Esophagus muscularis mucosa (tissue), 4 donors: ENCODE measurements around the gene KRTAP9-2. TPM values are rescaled to one million over a fixed set of nuclear protein-coding genes. Genes with fewer than 3 reads are reported as not detected.
"Not testable (repeated sequence)": the region's sequence is repeated elsewhere in the genome, so short reads cannot be mapped to it uniquely, and the experiment has no call there.

Source experiments
- DNase-seq: peaks from one replicate; pipeline ENCODE4 v3.0.0-alpha.2; 2017; ENCODE audit errors: extremely low spot score
- H3K27ac ChIP-seq, 4 donors: fragments of 200-600 bp; sonication (generic); replicated peaks in 1 of 4; 1 replicate in 3 of 4; 2 replicates in 1 of 4; pipeline ENCODE4 v1.5.1; 2016 to 2019; ENCODE audit warnings: mild to moderate bottlenecking in 1 of 4
- H3K27me3 ChIP-seq, 4 donors: fragments of 200-600 bp; sonication (generic); one replicate each; pipeline versions ENCODE4 v1.5.1 to v1.6.0; 2016 to 2019
- H3K36me3 ChIP-seq, 4 donors: fragments of 200-600 bp; sonication (generic); one replicate each; pipeline ENCODE4 v1.5.1; 2016 to 2019
- H3K4me1 ChIP-seq, 4 donors: fragments of 200-600 bp; sonication (generic); one replicate each; pipeline ENCODE4 v1.5.1; 2016 to 2019
- H3K4me3 ChIP-seq, 4 donors: fragments of 200-600 bp; sonication (generic); 1 replicate in 2 of 4; 2 replicates in 2 of 4; pipeline ENCODE4 v1.5.1; 2016 to 2019; ENCODE audit warnings: mild to moderate bottlenecking in 4 of 4, moderate library complexity in 1 of 4
- H3K9me3 ChIP-seq, 4 donors: fragments of 200-600 bp; sonication (generic); 1 replicate in 3 of 4; 2 replicates in 1 of 4; pipeline ENCODE4 v1.5.1; 2016 to 2019
- EP300 ChIP-seq: sonication (generic); formaldehyde crosslinking; IDR thresholded peaks from one replicate; pipeline ENCODE4 v1.6.1; 2017; ENCODE audit warnings: antibody characterized with exemption
- POLR2A ChIP-seq: fragments of 450-650 bp; IDR thresholded peaks from one replicate; pipeline ENCODE4 v1.6.1; 2017; ENCODE audit warnings: antibody characterized with exemption, moderate library complexity, mild to moderate bottlenecking, low read depth
- POLR2AphosphoS5 ChIP-seq, 2 donors: sonication (generic); formaldehyde crosslinking; IDR thresholded peaks; one replicate each; pipeline ENCODE4 v1.6.1; 2017; ENCODE audit warnings: antibody characterized with exemption in 2 of 2
- WGBS: methylation state at CpG from one replicate; pipeline ENCODE4 v1.1.5; 2018; 5-methylcytosine and 5-hydroxymethylcytosine counted together
- intact Hi-C: fragments of 100-400 bp; cut with DNase I; formaldehyde crosslinking; loops from one replicate; pipeline ENCODE4 v1.15.1; 2023
- total RNA-seq, 4 donors: library from RNA; depleted of rRNA; stranded (reverse); fragments of >200 nt; gene quantifications; one replicate each; pipeline versions ENCODE4 v1.1.0 to v1.2.1, GENCODE V29; 2016
- TF ChIP-seq, protein P1 (sequence below), 3 experiments: fragments of 200-600 bp in 2 of 3; fragments of 450-650 bp in 1 of 3; sonication (generic) in 2 of 3; IDR thresholded peaks; one replicate each; pipeline ENCODE4 v1.5.1; 2017 to 2019; ENCODE audit warnings: antibody characterized with exemption in 3 of 3, mild to moderate bottlenecking in 2 of 3, moderate library complexity in 1 of 3

KRTAP9-2 gene
- total RNA-seq, 4 donors from 2014 or later = not detected

DNA sequence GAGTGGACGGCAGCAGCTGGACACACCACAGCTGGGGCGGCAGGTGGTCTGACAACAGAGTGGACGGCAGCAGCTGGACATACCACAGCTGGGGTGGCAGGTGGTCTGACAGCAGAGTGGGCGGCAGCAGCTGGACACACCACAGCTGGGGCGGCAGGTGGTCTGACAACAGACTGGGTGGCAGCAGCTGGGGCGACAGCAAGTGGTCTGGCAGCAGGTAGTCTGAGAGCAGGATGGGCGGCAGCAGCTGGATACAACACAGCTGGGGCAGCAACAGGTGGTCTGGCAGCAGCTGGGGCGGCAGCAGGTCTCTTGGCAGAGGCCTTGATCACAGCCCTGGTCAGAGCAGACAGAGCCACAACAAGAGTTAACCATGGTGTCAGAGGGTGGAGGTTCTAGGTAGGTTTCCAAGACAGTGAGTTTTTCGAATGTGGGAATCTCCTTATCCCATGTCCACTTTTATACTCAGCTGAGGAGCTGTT, 41.9 kb upstream of the KRTAP9-2 start, which contains the start of gene KRTAP4-1:
Gene KRTAP4-1 (minus strand): TSS at position 432 of the 482 bp plus-strand sequence. CDS start 57 bp downstream, at position 375.
- 57% methylated on average over 7 of the region's 9 CpGs for WGBS

DNA sequence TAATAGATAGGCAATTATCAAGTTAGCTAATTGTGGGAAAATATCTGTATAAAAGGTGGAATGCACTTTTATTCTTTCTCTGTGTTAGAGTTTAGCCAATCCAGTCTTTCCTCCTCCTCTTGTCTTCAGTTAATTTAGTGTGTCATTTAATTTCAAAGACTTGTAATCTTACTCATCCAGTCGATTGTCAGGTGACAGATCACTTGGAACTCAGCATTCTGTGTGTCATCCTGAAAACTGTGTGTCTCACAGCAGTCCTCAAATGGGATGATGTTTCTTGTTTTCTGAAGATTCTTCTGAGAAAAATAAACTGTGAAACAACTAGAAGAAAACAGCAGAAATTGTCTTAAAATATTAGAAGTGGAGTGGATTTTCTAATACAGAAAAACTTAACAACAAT, 41.4 kb upstream of the KRTAP9-2 start:
- Histone ChIP-seq H3K27ac (no peak overlapping the region), H3K9me3 (no peaks in the 10 kb centered on the region), H3K4me3 (no peak overlapping the region), H3K27me3 (peaks cover 0 to 20% (median 0%) of the 10 kb centered on the region in 4 donors), H3K4me1 (no peaks in the 10 kb centered on the region), H3K36me3 (no peaks in the 10 kb centered on the region)
- intact Hi-C loops = no loop called here
- no peak for DNase-seq
- WGBS = 54% methylated on average over 1 of the region's 1 CpG
- TF ChIP-seq EP300 (no peak), POLR2AphosphoS5 (IDR thresholded peaks at IDR 0.05) (no peak), POLR2A (no peak)
- TF ChIP-seq, protein P1, sequence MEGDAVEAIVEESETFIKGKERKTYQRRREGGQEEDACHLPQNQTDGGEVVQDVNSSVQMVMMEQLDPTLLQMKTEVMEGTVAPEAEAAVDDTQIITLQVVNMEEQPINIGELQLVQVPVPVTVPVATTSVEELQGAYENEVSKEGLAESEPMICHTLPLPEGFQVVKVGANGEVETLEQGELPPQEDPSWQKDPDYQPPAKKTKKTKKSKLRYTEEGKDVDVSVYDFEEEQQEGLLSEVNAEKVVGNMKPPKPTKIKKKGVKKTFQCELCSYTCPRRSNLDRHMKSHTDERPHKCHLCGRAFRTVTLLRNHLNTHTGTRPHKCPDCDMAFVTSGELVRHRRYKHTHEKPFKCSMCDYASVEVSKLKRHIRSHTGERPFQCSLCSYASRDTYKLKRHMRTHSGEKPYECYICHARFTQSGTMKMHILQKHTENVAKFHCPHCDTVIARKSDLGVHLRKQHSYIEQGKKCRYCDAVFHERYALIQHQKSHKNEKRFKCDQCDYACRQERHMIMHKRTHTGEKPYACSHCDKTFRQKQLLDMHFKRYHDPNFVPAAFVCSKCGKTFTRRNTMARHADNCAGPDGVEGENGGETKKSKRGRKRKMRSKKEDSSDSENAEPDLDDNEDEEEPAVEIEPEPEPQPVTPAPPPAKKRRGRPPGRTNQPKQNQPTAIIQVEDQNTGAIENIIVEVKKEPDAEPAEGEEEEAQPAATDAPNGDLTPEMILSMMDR (IDR thresholded peaks at IDR 0.05) = no peak

More for the DNA sequence above, 41.9 kb upstream of the KRTAP9-2 start, which contains the start of gene KRTAP4-1:
- no peak within 1 kb of the TSS for H3K27ac ChIP-seq
- peaks cover 0 to 16% (median 0%) of the 10 kb centered on the region in 4 donors for H3K27me3 ChIP-seq
- H3K4me1 ChIP-seq = no peaks in the 10 kb centered on the region
- no peak for DNase-seq
- H3K36me3 ChIP-seq = no peaks in the 10 kb centered on the region
- no peak for TF ChIP-seq POLR2A
- TF ChIP-seq, protein P1 (IDR thresholded peaks at IDR 0.05) = no peak
- no peak for TF ChIP-seq POLR2AphosphoS5 (IDR thresholded peaks at IDR 0.05)
- TF ChIP-seq EP300 = no peak
- no peaks in the 10 kb centered on the region for H3K9me3 ChIP-seq
- no peak within 1 kb of the TSS for H3K4me3 ChIP-seq
- intact Hi-C loops = no loop called here

DNA sequence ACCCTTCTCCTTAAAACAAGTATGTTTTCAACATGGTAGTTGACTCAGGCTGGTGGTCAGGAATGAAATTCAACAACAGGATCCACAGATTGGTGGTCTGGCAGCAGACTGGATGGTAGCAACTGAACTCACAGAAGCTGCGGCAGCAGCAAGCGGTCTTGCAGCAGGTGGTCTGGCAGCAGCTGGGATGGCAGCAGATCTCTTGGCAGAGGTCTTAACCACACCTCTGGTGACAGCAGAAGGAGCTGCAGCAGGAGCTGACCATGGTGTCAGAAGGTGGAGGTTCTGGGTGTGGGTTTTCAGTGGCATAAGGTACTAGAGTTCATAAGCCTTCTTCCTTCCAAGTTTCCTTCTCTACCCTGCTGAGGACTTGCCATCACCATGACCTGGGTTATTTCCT, 39.6 kb upstream of the KRTAP9-2 start:
- WGBS = 70% methylated on average over 2 of the region's 2 CpGs
- H3K4me3 ChIP-seq = no peak overlapping the region
- no peaks in the 10 kb centered on the region for H3K9me3 ChIP-seq
- TF ChIP-seq POLR2A (no peak), POLR2AphosphoS5 (IDR thresholded peaks at IDR 0.05) (no peak), EP300 (no peak)
- TF ChIP-seq, protein P1 (IDR thresholded peaks at IDR 0.05) = no peak
- no peaks in the 10 kb centered on the region for H3K36me3 ChIP-seq
- H3K27me3 ChIP-seq = peaks cover 0 to 25% (median 0%) of the 10 kb centered on the region in 4 donors
- intact Hi-C loops = no loop called here
- no peaks in the 10 kb centered on the region for H3K4me1 ChIP-seq
- DNase-seq = no peak
- H3K27ac ChIP-seq = no peak overlapping the region

DNA sequence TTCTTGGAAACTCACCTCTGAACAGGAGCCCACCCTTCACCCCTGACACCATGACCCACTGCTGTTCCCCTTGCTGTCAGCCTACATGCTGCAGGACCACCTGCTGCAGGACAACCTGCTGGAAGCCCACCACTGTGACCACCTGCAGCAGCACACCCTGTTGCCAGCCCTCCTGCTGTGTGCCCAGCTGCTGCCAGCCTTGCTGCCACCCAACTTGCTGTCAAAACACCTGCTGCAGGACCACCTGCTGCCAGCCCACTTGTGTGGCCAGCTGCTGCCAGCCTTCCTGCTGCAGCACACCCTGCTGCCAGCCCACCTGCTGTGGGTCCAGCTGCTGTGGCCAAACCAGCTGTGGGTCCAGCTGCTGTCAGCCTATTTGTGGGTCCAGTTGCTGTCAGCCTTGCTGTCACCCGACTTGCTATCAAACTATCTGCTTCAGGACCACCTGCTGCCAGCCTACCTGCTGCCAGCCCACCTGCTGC, 36.6 kb upstream of the KRTAP9-2 start, which contains the start of gene KRTAP9-1:
Gene KRTAP9-1 (plus strand): TSS at position 51 of the 482 bp plus-strand sequence. CDS start 0 bp downstream, at position 51.
- H3K36me3 ChIP-seq, H3K27ac ChIP-seq, DNase-seq, intact Hi-C loops, H3K4me3 ChIP-seq, H3K4me1 ChIP-seq, H3K9me3 ChIP-seq: not testable (repeated sequence)
- peaks cover 0 to 20% (median 0%) of the 10 kb centered on the region in 4 donors for H3K27me3 ChIP-seq
- WGBS = 57% methylated on average over 1 of the region's 1 CpG

DNA sequence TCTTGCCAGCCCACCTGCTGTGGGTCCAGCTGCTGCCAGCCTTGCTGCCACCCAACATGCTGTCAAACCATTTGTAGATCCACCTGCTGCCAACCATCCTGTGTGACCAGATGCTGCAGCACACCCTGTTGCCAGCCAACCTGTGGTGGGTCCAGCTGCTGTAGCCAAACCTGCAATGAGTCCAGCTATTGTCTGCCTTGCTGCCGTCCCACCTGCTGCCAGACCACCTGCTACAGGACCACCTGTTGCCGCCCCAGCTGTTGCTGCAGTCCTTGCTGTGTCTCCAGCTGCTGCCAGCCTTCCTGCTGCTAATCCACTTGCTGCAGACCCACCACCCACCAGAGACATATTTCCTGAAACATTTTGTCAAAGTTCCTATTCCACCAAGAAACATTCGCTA, 36.1 kb upstream of the KRTAP9-2 start:
- H3K9me3 ChIP-seq = no peaks in the 10 kb centered on the region
- no peaks in the 10 kb centered on the region for H3K36me3 ChIP-seq
- peaks cover 0 to 18% (median 0%) of the 10 kb centered on the region in 4 donors for H3K27me3 ChIP-seq
- no peak overlapping the region for H3K4me3 ChIP-seq
- WGBS = 87% methylated on average over 3 of the region's 3 CpGs
- intact Hi-C loops = no loop called here
- no peak overlapping the region for H3K27ac ChIP-seq
- H3K4me1 ChIP-seq = no peaks in the 10 kb centered on the region
- no peak for DNase-seq
- TF ChIP-seq, protein P1 (IDR thresholded peaks at IDR 0.05) = no peak
- no peak for TF ChIP-seq POLR2A
- no peak for TF ChIP-seq POLR2AphosphoS5 (IDR thresholded peaks at IDR 0.05)
- TF ChIP-seq EP300 = no peak
